ENCODE results near the gene TMEM134.

The TMEM134 gene

DNA sequence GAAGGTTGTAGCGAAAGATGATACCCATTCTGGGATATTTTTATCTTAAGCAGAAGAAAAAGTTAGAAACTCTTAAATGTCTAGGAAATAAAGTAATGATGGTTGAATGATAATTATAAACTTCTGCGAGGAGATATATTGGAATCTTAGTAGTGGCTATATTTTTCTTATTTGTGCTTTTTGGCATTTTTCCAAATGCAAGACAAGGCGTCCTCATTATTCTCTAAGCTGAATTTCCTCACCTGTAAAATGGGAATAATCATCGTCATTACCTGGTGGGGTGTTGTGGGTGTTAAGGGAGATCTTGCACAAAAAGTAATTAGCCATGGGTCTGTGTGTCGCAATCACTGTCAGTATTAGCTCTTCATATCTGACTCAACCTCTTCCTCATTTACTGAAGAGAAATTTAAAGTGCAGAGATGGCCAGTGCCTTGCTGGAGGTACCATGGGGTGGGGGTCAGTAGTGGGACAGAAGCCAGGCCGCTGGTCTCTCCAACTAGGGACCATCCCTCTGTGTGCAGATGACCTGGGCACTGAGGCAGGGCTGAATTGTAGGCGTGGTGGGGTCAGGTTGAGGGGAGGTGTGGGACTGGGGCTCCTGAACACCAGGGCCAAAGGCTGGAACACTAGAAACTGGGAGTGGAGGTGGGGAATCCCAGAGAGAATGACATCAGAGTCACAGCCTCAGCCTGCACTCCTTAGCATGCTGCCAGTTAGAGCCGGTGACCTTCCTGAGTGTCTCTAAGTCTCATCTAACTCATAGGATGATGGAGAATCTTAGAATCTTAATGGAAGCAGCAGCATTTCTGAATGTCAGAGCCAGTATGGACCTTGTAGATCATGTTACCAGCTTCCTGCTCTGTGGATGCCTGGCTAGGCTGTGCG, 32.0 kb upstream of the TMEM134 start:
- no peak for DNase-seq (ENCODE audit: low read depth in 2 of 2, low spot score in 1 of 2)

DNA sequence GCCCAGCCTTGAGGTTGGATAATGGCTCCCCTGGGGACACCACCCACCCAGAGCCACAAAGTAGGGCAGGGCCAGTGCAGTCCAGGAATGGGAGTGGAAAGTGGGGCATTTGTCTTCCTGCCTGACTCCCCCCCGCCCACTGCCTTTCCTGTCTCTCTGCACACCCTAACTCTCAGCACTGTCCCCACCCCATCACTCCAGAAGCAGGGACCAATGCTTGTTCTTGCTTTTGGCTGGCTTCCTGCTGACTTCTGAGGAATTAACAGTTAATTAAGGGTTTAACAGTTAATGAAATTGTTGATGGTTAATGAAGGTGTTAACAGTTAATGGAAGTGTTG, 31.4 kb upstream of the TMEM134 start:
- DNase-seq (ENCODE audit: low read depth in 2 of 2, low spot score in 1 of 2): no peak

DNA sequence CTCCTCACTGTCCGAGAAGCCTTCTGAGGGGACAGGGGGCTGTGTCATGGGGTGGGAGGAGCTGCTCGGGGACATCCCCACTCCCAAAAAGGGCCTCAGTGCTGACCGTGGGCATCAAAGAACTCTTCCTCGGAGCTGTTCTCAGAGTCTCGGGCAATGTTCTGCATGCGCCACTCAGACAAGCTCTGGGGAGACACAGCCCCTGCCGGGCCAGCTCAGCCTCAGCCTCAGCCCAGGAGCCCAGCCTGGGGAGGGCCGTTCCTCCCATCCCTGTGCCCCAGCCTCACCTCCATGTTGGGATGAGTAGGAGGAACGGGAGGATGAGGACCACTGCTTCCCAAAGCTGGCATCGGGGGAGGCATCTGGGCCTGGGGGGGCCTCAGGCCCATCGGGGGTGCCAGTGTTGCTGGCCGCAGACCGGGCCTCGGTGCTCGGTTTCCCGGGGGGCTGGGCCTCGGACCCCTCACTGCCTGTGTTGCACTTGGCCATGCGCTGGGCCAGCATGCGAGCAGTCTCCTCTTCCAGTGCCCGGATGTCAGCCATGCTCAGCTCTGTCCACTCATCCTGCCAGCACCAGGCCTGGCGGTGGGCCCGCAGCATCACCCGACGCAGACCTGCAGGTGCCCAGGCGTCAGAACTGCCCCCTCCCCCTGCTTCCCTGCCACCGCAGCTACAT, 30.9 kb upstream of the TMEM134 start:
- DNase-seq (ENCODE audit: low read depth in 2 of 2, low spot score in 1 of 2): no peak

DNA sequence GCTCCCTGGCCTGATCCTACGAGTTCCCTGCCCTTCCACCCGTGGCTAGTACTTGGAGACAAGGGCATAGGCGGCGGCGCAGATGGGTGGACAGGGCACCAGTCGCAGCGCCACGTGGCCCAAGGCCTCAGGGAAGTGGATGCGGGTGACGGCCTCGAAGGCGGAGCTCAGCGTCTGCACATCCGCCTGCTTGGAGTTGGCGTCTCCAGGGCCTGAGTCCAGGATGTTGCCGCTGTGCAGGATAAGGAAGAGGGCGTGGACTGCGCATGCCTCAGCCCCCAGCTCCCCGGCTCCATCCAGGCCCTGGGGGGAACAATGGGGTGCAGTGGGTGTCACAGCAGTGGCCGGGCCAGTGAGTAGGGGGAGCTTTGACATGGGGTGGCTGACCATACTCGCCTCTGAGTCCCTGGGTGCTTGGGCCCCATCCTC, 29.5 kb upstream of the TMEM134 start:
- no peak for DNase-seq (ENCODE audit: low read depth in 2 of 2, low spot score in 1 of 2)

DNA sequence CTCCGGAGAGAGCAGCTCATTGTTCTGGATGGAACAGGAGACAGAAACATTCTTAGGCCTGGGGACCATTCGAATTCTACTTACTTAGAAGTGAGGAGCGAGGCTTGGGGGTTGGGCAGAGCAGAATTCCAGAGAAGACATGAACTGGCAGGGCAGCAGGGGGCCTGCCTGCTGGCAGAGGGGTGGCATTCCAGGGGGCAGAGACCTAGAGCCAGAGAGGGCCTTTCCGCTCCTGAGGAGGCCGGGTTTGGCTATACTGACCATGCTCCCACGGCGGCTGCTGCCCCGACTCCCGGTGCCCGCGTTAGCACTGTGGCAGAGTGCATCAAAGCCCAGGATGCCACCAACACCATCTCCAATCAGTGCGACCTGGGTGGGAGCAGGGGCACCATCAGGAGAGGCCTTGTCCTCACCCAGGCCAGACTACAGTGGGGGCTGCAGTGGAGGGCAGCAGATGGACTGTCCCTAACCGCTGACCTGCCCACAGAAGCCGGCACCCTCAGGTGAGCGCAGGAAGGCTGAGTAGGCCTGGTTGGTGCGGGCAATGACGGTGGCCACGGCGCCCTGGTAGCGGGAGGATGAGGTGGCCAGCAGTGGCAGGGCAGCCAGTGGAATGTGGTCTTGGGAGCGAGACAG, 28.7 kb upstream of the TMEM134 start:
- no peak for DNase-seq (ENCODE audit: low read depth in 2 of 2, low spot score in 1 of 2)

DNA sequence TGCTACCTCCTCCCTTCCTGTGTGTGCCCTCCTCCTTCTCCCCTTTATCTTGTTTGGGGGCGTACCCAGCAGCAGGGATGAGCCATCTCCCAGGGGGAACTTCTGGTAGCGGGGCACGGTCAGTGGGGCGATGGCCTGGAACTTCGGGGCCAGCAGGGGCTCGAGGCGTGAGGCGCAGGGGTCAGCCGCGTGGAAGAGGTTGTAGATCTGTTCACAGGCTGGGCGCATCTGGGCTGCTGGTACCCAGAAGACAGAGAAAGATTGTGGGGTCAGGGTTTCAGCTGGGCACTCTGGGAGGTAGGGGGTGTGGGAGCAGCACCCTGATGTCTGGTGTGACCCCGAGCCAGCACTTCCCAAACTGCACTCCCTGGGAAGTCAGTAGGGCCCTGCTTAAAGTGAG, 27.1 kb upstream of the TMEM134 start:
- no peak for DNase-seq (ENCODE audit: low read depth in 2 of 2, low spot score in 1 of 2)

DNA sequence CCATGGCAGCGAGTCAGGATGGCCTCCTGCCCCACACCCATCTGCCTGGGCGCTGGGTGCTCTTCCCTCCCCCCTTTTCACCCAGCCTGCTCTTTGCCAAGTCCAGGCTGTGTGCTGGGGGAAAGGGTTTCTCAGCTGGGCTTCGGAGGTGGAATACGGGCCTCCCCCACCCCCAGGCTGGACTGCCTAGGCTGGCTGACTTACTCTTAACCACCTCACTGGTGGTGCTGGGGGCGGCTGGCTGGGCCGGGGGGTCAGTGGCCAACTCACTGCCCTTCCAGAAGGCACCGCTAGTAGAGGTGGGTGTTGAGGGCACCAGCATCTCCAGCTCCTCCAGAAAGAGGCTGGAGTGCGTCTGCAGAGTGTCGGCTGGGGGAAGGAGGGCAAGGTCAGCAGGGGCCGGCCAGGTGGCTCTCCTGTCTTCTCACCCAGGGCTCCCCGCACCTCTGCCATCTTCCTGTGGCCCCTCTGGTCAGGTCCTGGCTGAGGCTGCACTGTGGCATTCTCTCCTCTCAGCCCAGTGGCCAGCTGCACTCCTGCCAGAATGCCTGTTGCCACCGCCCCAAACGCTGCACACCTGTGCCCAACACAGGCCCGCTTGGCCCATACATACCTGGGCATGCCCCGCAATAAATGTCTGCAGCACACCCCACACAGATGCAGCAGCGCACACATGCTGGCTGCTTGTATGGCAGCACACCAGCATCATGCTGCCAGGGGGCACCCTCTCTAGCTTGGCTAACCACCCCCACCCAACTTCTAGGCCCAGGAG, 26.4 kb upstream of the TMEM134 start:
- DNase-seq (ENCODE audit: low read depth in 2 of 2, low spot score in 1 of 2): no peak

DNA sequence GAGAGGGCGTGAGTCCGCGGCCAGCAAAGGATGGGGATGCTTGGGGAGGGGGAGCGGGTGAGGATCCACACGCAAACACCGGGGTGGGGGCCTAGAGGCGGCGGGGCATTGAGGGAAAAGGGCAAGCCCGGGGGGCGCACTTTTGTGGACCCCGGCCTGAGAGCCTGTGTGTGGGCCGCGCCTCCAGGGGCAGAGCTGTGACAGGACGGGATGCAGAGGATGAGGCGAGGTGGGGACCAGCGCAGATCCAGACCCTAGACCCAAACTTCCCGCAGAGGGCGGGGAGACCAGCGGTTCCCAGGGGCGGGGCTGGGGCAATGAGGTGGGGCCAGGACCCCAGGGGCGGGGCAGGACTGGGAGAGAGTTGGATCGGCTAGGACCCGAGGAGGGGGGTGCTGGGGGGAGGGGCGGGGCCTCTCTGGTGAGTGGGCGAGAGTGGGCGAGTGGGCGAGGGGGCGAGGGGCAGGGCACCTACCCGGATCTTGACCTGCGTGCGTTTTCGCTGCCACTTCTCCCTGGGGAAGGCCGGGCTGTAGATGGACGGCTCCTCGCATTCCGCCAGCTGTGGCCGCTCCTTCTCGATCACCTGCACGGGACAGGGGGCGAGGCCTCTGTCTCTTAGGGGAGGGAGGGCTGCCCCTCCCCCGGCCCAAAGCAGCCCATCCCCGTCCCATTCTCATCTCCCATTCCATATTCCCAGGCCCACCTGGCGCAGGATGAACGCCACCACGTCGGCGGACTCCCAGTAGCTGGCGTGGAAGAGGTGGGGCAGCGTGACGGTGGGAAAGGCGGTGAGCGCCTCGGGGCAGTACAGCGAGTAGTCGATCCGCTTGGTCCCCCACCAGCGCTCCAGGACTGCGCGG, 25.6 kb upstream of the TMEM134 start:
- DNase-seq (ENCODE audit: low read depth in 2 of 2, low spot score in 1 of 2): no peak

DNA sequence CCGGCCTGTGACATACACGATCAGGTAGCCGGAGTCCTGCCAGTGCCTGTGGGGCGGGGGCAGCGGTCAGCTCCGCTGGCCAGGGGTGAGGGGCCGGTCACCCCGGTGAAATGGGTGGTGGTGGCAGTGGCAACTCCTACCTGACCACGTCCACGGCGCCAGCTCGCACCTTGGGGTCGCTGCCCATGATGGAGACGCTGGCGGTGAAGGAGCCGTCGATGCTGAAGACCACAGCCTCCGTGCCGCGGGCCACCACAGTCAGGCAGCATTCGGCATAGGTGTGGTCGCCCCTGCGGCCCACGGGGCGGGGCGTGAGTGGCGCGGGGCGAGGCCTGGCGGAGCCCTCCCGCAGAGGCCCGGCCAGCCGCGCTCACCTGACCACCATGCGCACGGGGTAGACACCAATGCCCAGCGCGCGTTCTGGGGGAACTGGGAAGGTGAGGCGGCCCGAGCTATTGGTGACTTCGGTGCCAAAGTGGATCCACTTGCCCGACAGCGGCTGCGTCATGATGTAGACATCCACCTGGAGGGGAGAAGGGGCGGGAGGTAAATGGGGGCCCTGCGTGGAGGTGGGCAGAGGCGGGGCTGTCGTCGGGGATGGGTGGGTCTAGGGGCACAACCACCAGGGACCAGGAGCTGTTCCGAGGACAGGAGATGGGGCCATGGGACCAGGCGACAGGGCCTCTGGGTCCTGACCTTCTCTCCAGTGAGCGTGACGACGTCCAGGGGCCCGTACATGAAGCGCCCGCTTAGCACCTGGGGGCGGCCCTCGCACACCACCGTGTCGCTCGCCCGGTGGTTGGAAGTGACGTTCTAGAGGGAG, 24.7 kb upstream of the TMEM134 start:
- DNase-seq (ENCODE audit: low read depth in 2 of 2, low spot score in 1 of 2): no peak

DNA sequence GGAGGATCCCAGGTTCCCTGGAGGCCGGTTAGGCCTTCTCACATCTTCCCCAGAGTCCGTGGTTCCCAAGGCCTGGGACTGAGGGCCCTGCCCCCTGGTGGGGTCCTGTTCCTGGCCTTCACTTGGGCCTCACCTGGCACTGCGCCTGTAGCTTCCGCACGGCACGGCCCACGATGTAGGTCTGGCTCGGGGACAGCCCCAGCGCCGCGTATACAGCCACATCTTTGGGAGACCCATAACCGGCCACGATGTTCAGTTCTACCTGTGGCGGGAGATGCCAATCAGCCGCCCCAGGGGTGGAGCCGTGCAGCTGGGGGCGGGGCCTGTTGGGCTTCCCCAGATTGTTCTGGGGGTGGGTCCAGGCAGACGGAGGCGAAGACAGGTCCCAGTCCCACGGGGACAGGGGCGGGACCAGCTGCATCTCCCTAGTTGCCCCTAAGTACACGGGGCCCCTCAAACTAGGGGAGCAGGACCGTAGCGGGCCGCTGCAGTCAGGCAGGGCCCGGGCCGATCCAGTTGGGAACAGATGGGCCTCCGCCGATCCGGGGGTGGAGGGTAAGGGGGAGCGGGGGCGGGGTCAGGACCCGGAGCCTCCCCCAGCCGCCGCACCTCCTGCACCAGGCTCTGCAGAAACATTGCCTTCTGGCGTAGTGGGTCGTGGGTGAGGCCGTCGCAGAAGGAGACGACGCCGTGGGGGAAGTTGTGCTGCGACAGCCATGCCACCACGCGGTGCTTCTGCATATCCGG, 23.9 kb upstream of the TMEM134 start:
- no peak for DNase-seq (ENCODE audit: low read depth in 2 of 2, low spot score in 1 of 2)

DNA sequence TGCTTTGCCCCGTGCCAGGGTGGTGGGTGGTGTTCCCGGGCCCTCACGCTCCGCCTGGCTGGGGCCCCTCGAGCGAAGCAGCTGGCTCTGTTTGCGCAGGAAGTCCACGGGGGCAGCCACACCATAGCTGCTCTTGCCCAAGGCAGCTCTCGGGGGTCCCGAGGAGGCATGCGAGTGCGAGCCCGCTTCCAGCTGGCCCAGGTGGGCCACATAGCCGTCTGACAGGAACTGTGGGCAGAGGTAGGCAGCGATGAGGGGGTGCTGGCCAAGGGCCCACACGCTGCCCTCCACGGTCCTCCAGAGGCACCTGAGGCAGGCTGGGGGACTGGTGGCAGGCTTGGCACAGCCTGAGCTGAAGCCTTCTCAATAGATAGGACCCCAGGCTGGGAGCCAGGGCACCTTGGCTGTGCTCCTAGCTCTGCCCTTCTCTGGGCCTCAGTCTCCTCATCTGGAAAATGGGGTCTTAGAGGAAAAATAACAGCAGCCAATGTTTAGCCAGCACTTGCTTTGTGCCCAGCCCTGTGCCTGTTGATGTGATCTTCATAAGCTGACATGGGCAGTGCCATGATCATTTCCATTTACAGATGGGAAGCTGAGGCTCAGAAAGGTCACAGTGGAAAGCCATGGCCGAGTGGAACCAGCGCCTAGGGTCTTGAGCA, 23.1 kb upstream of the TMEM134 start:
- DNase-seq (ENCODE audit: low read depth in 2 of 2, low spot score in 1 of 2): no peak

DNA sequence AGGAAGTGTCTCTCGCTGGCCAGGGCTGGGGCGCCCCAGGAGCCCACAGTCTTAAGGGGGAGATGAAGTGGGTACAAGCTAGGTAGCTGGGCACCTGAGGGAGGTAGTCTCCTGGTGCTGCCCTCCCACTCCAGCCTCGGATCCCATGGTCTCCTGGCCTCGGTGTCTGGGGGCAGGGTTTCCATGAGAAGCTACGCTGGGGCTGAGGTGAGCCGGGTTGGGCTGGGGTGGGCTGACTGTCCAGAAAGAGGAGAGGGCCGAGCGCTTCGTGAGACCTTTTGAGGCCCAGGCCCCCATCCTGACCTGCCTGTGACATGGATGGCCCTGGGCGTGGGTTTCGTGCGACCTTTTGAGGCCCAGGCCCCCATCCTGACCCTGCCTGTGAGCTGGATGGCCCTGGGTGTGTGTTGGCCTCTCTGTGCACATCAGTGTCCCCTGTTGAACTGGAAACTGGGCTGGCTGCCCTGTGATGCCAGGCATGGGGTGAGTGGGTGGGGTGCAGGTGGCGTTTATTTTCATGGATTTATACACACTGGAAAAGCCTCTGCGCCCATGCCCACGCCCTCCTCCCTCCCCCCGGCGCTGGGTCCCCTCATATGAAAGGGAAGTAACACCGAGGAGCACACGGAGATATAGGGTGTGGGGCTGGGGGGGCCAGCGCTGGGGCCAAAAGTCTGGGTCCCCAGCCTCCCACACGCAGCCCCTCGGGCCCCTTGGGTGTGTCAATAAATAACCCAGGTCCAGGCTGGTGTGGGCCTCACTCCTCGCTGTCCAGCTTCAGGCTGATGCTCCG, 22.4 kb upstream of the TMEM134 start:
- no peak for DNase-seq (ENCODE audit: low read depth in 2 of 2, low spot score in 1 of 2)

DNA sequence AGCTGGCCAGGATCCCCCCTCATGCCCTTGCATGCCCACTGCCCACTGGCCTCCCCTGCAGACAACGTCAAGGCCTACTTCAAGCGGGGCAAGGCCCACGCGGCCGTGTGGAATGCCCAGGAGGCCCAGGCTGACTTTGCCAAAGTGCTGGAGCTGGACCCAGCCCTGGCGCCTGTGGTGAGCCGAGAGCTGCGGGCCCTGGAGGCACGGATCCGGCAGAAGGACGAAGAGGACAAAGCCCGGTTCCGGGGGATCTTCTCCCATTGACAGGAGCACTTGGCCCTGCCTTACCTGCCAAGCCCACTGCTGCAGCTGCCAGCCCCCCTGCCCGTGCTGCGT, 21.6 kb upstream of the TMEM134 start:
- no peak for DNase-seq (ENCODE audit: low read depth in 2 of 2, low spot score in 1 of 2)

DNA sequence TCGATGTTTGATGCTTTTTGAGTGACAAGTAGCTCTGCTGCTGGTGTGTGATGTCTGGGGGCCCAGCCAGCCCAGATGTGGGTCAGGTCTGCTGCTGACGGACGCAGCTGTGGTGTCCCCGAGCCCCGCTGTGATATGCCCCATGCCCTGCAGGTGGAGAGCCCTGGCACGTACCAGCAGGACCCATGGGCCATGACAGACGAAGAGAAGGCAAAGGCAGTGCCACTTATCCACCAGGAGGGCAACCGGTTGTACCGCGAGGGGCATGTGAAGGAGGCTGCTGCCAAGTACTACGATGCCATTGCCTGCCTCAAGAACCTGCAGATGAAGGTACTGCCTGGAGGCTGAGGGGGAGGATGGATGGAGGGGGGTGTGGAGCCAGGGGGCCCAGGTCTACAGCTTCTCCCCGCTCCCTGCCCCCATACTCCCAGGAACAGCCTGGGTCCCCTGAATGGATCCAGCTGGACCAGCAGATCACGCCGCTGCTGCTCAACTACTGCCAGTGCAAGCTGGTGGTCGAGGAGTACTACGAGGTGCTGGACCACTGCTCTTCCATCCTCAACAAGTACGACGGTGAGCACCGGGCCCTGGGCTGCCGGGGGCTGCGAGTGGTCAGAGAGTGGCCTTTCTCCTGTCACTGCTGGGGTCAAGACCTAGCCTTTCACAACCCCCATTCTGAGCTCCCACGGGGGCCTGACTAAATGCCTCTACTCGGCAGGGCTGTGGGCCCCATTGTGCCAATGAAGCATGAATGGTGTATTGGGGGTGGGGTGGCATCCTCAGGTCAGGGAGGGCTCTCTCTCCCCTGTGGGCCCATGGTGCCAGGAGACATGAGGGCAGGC, 21.1 kb upstream of the TMEM134 start:
- DNase-seq (ENCODE audit: low read depth in 2 of 2, low spot score in 1 of 2): no peak

DNA sequence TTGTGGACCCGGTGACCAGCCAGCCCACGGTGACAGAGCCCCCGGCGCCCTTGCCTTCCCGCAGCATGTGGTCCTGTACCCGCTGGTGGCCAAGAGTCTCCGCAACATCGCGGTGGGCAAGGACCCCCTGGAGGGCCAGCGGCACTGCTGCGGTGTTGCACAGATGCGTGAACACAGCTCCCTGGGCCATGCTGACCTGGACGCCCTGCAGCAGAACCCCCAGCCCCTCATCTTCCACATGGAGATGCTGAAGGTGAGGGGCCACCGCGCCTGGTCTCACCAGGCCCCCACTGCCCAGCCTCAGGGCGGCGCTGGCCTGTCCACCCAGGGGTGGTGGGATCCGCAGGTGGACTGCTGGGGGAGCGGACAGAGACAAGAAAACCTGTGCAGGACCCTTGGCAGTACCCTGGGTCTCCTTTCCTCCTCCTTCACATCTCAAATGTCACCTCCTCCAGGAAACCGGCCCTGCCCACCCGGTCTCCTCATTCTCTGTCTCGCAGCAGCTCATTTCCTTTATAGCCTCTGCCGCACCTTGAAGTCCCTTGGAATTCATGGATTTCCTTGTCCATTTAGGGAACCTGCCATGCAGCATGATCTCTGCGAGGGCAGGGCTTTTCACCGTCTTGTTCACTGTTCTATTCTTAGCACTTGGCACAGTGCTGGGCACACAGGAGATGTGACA, 20.3 kb upstream of the TMEM134 start:
- DNase-seq (ENCODE audit: low read depth in 2 of 2, low spot score in 1 of 2): no peak

DNA sequence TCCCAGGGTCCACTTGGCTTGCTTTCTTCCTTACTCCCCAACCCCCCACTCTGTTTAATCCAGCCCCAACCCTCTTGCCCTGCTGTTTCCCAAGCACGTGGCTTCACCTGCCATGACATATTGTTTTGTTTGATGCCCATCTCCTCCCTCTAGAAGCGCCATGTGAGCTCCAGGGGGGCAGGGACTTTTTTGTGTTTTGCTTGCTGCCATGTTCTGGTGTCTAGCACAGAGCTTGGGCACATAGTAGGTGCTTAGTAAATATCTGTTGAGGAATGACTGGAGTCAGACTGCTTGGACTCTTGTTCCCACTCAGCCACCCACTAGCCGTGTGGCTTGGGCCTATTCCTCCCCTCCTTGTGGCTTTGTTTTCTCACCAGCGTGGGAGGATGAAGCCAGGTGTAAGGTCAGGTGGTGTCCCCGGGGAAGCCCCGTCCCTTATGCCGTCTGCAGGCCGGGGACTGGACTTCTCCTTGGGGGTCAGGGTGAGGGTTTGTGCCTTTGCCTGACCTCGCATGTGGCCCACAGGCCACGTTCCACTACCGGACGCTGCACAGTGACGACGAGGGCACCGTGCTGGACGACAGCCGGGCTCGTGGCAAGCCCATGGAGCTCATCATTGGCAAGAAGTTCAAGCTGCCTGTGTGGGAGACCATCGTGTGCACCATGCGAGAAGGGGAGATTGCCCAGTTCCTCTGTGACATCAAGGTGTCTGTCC, 17.6 kb upstream of the TMEM134 start:
- no peak for DNase-seq (ENCODE audit: low read depth in 2 of 2, low spot score in 1 of 2)
